NCI-H2196 (cell line): ENCODE results near the gene DEFB128.

Experiments
- DNase-seq: peaks from one replicate; lab custom pipeline; 2025; ENCODE audit not compliant: unreplicated experiment; lab: John Stamatoyannopoulos, UW

Gene DEFB128

DNA sequence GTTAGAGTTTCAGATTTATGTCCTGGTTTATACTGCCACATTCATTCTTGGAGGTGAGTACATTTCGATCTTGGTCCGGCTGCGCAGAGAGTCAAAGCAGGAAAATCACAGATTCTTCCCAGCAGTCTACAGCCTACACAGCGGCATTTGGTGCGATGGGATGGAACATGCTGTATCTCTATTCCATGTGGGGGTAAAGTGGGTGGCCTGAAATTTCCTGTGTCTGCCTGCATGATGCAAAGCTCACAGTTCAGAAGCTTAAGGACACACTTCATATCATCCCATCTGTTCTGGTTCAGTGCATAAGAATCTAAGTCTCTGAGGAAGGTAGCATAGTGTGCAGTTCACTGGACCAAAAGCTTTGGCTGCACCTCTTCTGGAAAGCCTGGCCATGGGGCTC lies 32.4 kb downstream of the DEFB128 start, which contains the start of gene DEFB127:
Gene DEFB127 (plus strand): TSS at position 301 of the 400 bp plus-strand sequence. CDS start 91 bp downstream, at position 392.
- no peak for DNase-seq

DNA sequence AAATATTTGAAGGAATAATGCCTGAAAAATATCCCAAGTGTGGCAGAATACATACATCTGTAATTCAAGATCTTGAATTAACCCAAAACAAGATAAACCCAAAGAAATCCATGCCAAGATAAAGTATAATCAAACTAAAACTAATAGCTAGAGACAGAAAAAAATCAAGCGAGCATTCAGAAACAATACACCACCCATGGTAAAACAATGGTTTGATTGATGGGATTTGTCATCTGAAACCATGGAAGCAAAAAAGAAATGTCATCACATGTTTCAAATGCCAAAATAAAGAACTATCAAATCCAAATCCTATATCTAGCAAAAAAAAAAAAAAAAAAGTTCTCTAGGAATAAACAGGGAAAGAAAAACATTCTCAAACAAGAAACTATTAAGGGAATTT lies 37.4 kb downstream of the DEFB128 start:
- DNase-seq: no peak

DNA sequence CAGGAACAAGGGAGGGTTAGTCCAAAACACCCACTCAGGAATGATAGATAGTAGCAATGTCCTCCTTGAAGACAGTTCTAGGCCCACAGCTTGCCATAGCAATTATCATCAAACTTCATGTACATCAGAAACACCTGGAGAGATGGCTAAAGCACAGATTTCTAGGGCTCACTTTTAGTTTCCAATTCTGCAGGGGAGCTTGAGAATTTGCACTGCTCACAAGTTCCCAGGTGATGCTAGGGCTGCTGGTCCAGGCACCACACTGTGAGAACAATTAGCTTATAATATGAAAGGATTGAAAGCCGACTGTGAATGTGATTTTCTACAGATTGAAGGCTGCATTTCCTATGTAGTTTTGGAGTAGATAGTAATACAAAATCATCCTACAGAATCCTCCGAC lies 43.6 kb downstream of the DEFB128 start:
- DNase-seq: no peak

DNA sequence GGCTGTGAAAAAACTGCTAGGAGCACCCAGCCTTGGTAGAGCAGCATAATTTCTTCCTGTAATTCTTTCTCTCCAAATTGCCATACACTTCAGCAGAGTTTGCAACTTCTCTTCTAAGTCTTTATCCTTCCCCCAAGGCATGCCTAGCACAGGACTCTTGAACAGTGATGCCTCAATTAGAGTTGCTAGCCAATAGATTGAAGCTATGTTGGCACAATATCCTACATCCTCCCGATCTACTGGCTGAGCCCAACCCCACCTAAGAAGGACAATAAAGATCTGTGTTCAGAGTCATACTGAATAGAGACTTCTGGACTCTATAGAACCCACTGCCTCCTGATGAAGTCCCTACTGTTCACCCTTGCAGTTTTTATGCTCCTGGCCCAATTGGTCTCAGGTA lies 47.2 kb downstream of the DEFB128 start, which contains the start of gene DEFB126:
Gene DEFB126 (plus strand): TSS at position 301 of the 400 bp plus-strand sequence. CDS start 39 bp downstream, at position 340.
- no peak for DNase-seq
